Effector memory CD4-positive, alpha-beta T cell (primary cell): ENCODE results near the gene ADAMTS16.

ENCODE experiments used
- DNase-seq, 3 donors: peaks; one replicate each; pipeline ENCODE4 v3.0.0-alpha.2; 2020
- H3K27ac ChIP-seq: 2 replicates; pipeline ENCODE4 v1.7.0; 2013; ENCODE audit warnings: mild to moderate bottlenecking, low read length, moderate library complexity; ENCODE audit not compliant: insufficient read depth, poor library complexity, severe bottlenecking
- H3K27me3 ChIP-seq: replicated peaks from 2 replicates; pipeline ENCODE4 v1.7.0; 2013; ENCODE audit warnings: mild to moderate bottlenecking, low read length; ENCODE audit not compliant: insufficient read depth, control insufficient read depth, poor library complexity, severe bottlenecking
- H3K36me3 ChIP-seq: 2 replicates; pipeline ENCODE4 v1.7.0; 2013; ENCODE audit warnings: mild to moderate bottlenecking, low read length, moderate library complexity; ENCODE audit not compliant: control insufficient read depth, insufficient read depth
- H3K4me1 ChIP-seq: 2 replicates; pipeline ENCODE4 v1.7.0; 2013; ENCODE audit warnings: low read length, mild to moderate bottlenecking; ENCODE audit not compliant: control insufficient read depth, insufficient read depth, poor library complexity, severe bottlenecking
- H3K4me3 ChIP-seq: 2 replicates; pipeline ENCODE4 v1.7.0; 2013; ENCODE audit warnings: low read length, low read depth, mild to moderate bottlenecking; ENCODE audit not compliant: insufficient read depth, poor library complexity, severe bottlenecking
- H3K9me3 ChIP-seq: 2 replicates; pipeline ENCODE4 v1.7.0; 2013; ENCODE audit warnings: mild to moderate bottlenecking, low read length, moderate library complexity; ENCODE audit not compliant: control insufficient read depth
- total RNA-seq, 3 donors: gene quantifications; one replicate each; lab custom pipeline; 2026; lab: John Stamatoyannopoulos, UW

The ADAMTS16 gene, protein sequence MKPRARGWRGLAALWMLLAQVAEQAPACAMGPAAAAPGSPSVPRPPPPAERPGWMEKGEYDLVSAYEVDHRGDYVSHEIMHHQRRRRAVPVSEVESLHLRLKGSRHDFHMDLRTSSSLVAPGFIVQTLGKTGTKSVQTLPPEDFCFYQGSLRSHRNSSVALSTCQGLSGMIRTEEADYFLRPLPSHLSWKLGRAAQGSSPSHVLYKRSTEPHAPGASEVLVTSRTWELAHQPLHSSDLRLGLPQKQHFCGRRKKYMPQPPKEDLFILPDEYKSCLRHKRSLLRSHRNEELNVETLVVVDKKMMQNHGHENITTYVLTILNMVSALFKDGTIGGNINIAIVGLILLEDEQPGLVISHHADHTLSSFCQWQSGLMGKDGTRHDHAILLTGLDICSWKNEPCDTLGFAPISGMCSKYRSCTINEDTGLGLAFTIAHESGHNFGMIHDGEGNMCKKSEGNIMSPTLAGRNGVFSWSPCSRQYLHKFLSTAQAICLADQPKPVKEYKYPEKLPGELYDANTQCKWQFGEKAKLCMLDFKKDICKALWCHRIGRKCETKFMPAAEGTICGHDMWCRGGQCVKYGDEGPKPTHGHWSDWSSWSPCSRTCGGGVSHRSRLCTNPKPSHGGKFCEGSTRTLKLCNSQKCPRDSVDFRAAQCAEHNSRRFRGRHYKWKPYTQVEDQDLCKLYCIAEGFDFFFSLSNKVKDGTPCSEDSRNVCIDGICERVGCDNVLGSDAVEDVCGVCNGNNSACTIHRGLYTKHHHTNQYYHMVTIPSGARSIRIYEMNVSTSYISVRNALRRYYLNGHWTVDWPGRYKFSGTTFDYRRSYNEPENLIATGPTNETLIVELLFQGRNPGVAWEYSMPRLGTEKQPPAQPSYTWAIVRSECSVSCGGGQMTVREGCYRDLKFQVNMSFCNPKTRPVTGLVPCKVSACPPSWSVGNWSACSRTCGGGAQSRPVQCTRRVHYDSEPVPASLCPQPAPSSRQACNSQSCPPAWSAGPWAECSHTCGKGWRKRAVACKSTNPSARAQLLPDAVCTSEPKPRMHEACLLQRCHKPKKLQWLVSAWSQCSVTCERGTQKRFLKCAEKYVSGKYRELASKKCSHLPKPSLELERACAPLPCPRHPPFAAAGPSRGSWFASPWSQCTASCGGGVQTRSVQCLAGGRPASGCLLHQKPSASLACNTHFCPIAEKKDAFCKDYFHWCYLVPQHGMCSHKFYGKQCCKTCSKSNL
- 0 to 0.39 (median 0.17) reads per million in 3 donors for total RNA-seq

DNA sequence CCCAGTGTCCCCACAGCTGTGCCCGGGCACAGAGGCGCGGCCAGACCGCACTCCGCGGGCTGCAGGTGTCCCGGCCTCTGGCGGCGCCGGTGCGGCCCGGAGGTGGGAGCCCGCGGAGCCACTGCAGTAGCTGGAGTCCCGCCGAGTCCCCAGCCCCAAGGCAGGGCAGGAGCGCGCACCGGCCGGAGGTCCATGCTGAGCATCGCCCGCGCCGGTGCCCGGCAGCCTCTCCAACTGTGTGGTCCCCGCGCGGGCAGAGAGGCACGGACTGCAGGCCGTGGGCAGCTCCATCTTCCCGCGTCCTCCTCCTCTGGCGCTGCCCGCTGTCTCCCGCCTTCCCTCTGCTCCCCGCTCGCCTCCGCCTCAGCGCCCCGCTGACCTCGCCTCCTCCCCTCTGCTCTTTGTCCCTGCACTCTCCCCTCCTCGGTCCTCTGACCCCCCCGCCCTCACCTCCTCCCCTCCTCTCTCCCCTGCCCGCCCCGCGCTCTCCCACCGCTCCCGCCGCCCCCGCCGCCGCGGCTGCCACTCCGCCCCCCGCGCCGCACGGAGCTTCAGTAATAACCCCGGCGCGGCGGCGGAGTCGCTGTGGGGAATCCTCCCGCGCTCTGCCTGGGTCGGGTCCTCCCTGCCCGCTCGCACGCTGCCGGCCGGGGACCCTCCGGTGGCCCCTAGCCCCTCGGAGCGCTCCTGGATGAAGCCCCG is at the start of gene ADAMTS16:
ADAMTS16 (plus strand) TSS at position 554 of the 702 bp plus-strand sequence; CDS start at position 692, 138 bp downstream.
- peaks cover 18% of the 10 kb centered on the region for H3K27me3 ChIP-seq
- H3K36me3 ChIP-seq, result no peaks in the 10 kb centered on the region
- H3K4me3 ChIP-seq, result no peak within 1 kb of the TSS
- H3K27ac ChIP-seq, result no peak within 1 kb of the TSS
- no peaks in the 10 kb centered on the region for H3K9me3 ChIP-seq
- DNase-seq, result no peak
- peaks cover 4% of the 10 kb centered on the region for H3K4me1 ChIP-seq

DNA sequence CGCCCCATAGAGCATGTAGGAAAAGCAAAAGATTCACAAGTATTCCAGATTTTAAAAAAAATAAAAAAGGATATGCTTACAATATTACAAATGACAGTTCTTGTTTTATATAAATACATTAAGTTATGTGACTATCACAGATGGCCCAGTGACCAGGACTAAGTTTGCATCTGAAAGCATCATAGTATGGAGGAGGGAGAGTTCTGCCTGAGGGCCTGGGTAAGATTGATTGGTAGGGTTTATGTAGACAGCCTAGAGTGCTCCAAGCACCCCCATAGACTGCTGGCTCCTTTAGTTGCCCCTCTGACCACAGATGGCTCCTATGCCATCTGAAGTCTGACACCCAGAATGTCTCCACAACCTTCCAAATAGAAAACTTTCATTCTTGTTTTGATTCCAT is 48.0 kb upstream of the ADAMTS16 start:
- Histone ChIP-seq H3K9me3 (no peaks in the 10 kb centered on the region), H3K4me1 (no peaks in the 10 kb centered on the region), H3K36me3 (no peaks in the 10 kb centered on the region), H3K4me3 (no peak overlapping the region), H3K27me3 (no peaks in the 10 kb centered on the region), H3K27ac (no peak overlapping the region)
- no peak for DNase-seq

DNA sequence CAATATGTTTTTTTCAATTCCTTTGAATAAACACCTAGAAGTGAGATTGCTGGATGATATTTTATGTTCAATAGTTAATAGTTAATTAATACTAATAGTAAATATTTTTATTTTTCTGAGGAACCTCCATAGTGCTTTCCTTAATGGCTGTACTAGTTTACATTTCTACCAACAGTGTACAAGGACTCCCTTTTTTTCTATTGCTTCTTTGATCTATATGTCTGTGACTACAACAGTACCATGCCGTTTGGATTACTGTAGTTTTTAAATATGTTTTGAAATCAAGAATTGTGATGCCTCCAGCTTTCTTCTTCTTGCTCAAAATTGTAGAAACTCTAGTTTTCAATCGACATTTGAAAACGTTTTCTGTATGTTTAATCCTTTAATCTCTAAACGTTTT is 39.5 kb upstream of the ADAMTS16 start:
- DNase-seq, result no peak
- Histone ChIP-seq H3K4me1 (no peaks in the 10 kb centered on the region), H3K36me3 (no peaks in the 10 kb centered on the region), H3K27ac (no peak overlapping the region), H3K9me3 (no peaks in the 10 kb centered on the region), H3K4me3 (no peak overlapping the region), H3K27me3 (no peaks in the 10 kb centered on the region)

DNA sequence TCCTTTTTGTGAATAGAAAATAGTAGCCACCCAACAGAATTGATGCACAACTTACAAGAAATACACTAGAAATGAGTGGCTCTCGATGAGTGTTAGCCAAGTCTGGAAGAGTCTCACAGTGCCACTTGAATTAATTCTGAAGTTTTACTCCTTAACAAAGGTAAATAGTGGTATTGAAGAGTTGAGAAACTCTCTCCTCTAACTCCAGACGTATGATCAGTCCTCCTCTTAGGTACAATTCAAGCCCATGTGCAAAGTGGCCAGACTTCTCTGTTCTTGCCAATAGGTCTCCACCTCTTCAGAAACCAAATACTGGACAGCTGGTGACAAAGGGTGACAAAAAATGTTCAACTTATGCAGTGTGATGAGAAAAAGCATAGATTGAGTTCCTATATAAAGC is 38.5 kb upstream of the ADAMTS16 start:
- H3K27ac ChIP-seq, result no peak overlapping the region
- no peaks in the 10 kb centered on the region for H3K36me3 ChIP-seq
- no peaks in the 10 kb centered on the region for H3K4me1 ChIP-seq
- no peak overlapping the region for H3K4me3 ChIP-seq
- no peaks in the 10 kb centered on the region for H3K9me3 ChIP-seq
- H3K27me3 ChIP-seq, result no peaks in the 10 kb centered on the region
- no peak for DNase-seq

DNA sequence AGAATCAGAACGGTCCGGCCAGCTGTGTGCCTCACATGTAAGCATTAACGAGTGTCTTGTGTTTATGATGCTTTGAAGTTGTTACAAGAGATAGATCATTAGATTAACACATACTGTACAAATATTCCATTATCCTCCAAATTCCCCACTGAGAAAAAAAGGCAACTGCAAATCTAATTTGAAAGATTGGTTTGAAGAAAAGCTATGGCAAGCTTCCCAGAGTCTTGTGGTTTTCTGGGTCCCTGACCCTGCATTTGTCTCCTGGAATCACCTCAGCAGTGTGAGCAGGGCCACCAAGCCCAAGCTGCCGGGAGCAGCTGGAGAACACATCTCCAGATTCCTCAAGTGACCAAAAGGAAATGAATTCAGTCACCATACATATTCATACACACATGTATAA is 36.9 kb upstream of the ADAMTS16 start:
- H3K4me1 ChIP-seq, result no peaks in the 10 kb centered on the region
- DNase-seq, result no peak

DNA sequence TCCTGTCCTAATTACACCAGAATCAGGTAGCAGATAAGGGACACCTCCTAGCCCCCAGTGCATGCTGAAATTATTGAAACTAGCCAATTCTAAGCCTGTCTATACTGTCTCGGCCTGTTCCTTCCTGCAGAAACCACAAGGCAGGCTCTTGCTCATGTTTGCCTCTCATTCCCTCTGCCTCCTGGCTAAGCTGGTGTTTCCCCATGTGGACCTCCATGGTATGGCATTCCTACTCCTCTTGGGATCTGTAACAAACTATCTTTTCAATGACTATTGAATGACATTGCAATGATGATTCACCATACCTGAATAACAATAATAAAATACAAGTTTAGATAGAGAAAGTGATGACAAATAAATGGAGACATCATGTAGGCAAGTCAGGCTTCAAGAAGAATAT is 35.6 kb upstream of the ADAMTS16 start:
- no peaks in the 10 kb centered on the region for H3K4me1 ChIP-seq
- no peak for DNase-seq
- no peaks in the 10 kb centered on the region for H3K36me3 ChIP-seq
- no peaks in the 10 kb centered on the region for H3K27me3 ChIP-seq
- no peak overlapping the region for H3K27ac ChIP-seq
- H3K4me3 ChIP-seq, result no peak overlapping the region
- H3K9me3 ChIP-seq, result no peaks in the 10 kb centered on the region

More for the DNA sequence above, 36.9 kb upstream of the ADAMTS16 start:
- no peak overlapping the region for H3K4me3 ChIP-seq
- H3K27ac ChIP-seq, result no peak overlapping the region
- no peaks in the 10 kb centered on the region for H3K9me3 ChIP-seq
- H3K27me3 ChIP-seq, result no peaks in the 10 kb centered on the region
- H3K36me3 ChIP-seq, result no peaks in the 10 kb centered on the region

DNA sequence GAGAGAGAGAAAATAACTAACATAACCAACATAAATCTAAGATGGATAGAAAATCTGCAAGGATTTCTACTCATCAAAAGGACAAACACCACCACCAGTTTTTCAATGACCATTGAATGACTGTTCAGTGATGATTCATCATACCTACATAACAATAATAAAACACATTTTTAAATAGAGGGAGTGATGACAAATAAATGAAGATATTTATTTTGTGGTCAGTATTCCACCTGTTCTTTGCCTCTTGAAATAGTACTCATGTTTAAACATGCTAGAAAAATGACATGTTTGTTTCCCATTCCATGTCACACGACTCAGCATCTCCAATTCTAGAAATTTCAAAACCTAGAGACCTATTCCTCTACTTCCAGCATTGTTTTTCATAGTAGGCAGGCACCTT is 34.6 kb upstream of the ADAMTS16 start:
- Histone ChIP-seq H3K36me3 (no peaks in the 10 kb centered on the region), H3K27me3 (no peaks in the 10 kb centered on the region), H3K4me1 (no peaks in the 10 kb centered on the region), H3K4me3 (no peak overlapping the region), H3K9me3 (no peaks in the 10 kb centered on the region), H3K27ac (no peak overlapping the region)
- DNase-seq, result no peak

DNA sequence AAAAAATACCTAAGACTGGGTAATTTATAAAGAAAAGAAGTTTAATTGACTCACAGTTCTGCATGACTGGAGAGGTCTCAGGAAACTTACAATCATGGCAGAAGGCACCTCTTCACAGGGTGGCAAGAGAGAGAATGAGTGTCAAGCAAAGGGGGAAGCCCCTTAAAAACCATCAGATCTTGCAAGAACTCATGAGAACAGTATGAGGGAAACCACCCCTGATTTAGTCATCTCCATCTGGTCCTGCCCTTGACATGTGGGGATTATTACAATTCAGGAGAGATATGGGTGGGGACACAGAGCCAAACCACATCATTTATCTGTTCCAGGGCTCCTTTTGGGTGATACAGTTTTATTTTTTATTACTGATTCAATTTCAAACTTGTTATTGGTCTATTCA is 23.2 kb upstream of the ADAMTS16 start:
- Histone ChIP-seq H3K4me3 (no peak overlapping the region), H3K9me3 (no peaks in the 10 kb centered on the region), H3K27ac (no peak overlapping the region), H3K4me1 (no peaks in the 10 kb centered on the region), H3K36me3 (no peaks in the 10 kb centered on the region), H3K27me3 (no peaks in the 10 kb centered on the region)
- DNase-seq, result no peak

DNA sequence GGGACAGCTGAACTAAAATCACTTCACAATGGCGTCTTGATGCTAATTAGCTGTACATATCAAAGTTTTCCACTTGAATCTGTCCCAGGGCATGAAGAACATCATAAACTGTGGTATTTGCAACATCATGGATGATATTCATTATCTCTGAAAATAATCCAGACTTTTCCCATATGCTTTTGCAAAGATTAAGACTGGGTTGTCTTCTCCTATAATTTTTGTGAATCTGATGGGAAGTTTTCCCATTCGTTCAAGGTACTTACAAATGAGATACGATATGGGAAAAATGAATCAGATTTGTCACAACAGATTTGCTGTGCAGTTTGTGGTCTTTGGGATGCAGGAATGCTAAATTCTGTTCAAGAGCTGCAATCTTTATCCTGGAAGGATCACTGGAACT is 17.4 kb upstream of the ADAMTS16 start:
- Histone ChIP-seq H3K4me3 (no peak overlapping the region), H3K27me3 (no peaks in the 10 kb centered on the region), H3K9me3 (no peaks in the 10 kb centered on the region), H3K27ac (no peak overlapping the region), H3K4me1 (no peaks in the 10 kb centered on the region), H3K36me3 (no peaks in the 10 kb centered on the region)
- DNase-seq, result no peak
